Neural cell (in vitro differentiated cells): ENCODE data around the gene SIKE1. TPM values are rescaled to one million over a fixed set of nuclear protein-coding genes. Genes with fewer than 3 reads are reported as not detected.
A peak's percentile ranks its signal among the peaks of the same experiment; 100 is the strongest.

Source experiments
- H2AFZ ChIP-seq: fragments of 200-600, 300-800 bp; sonication (generic), shearing (Covaris generic); 2 replicates; pipeline ENCODE4 v1.6.0; 2014; ENCODE audit warnings: low read depth, mild to moderate bottlenecking, antibody characterized with exemption, low read length, moderate library complexity
- H3F3A ChIP-seq: fragments of 200-600 bp; shearing (Covaris generic); 2 replicates; pipeline ENCODE4 v1.6.1; 2016; ENCODE audit warnings: mild to moderate bottlenecking, moderate library complexity, mixed read lengths, antibody characterized with exemption, low read length; ENCODE audit not compliant: insufficient read depth, poor library complexity, severe bottlenecking
- H3K27ac ChIP-seq: fragments of 200-600, 300-800 bp; sonication (generic), shearing (Covaris generic); 2 replicates; pipeline ENCODE4 v1.5.1; 2014; ENCODE audit warnings: mild to moderate bottlenecking, low read length, moderate library complexity
- H3K27me3 ChIP-seq: fragments of 300-800, 200-600 bp; sonication (generic), shearing (Covaris generic); 2 replicates; pipeline ENCODE4 v1.6.0; 2014; ENCODE audit warnings: mild to moderate bottlenecking, low read depth, low read length, moderate library complexity; ENCODE audit not compliant: insufficient read depth
- H3K36me3 ChIP-seq: fragments of 300-800, 200-600 bp; sonication (generic), shearing (Covaris generic); 2 replicates; pipeline ENCODE4 v1.5.1; 2014; ENCODE audit warnings: mild to moderate bottlenecking, antibody characterized with exemption, low read length, moderate library complexity; ENCODE audit not compliant: insufficient read depth
- H3K4me2 ChIP-seq: fragments of 300-800, 200-600 bp; sonication (generic), shearing (Covaris generic); 2 replicates; pipeline ENCODE4 v1.6.0; 2014; ENCODE audit warnings: mild to moderate bottlenecking, low read length
- H3K4me3 ChIP-seq: fragments of 300-800, 200-600 bp; sonication (generic), shearing (Covaris generic); 2 replicates; pipeline ENCODE4 v1.5.1; 2014; ENCODE audit warnings: mild to moderate bottlenecking, low read length, moderate library complexity
- H3K79me2 ChIP-seq: fragments of 200-600 bp; shearing (Covaris generic); replicated peaks from 2 replicates; pipeline ENCODE4 v1.6.0; 2014; ENCODE audit warnings: mild to moderate bottlenecking, low read length, moderate library complexity; ENCODE audit not compliant: insufficient read depth
- H3K9ac ChIP-seq: fragments of 300-800, 200-600 bp; sonication (generic), shearing (Covaris generic); 2 replicates; pipeline ENCODE4 v1.6.1; 2016; ENCODE audit warnings: mild to moderate bottlenecking, low read length, mixed read lengths
- H3K9me2 ChIP-seq: fragments of 200-600 bp; shearing (Covaris generic); 2 replicates; pipeline ENCODE4 v1.6.1; 2016; ENCODE audit warnings: mild to moderate bottlenecking, low read length, mixed read lengths; ENCODE audit not compliant: insufficient read depth
- H3K9me3 ChIP-seq: fragments of 200-600, 300-800 bp; sonication (generic), shearing (Covaris generic); 2 replicates; pipeline ENCODE4 v1.6.1; 2016; ENCODE audit warnings: mild to moderate bottlenecking, mixed run types, low read length, moderate library complexity, mixed read lengths
- H4K20me1 ChIP-seq: fragments of 200-600 bp; shearing (Covaris generic); 2 replicates; pipeline ENCODE4 v1.6.1; 2016; ENCODE audit warnings: mild to moderate bottlenecking, mixed run types; ENCODE audit not compliant: insufficient read depth
- EP300 ChIP-seq: fragments of 450-650 bp; conservative IDR thresholded peaks from 2 replicates; pipeline ENCODE4 v1.6.1; 2014; ENCODE audit warnings: antibody characterized with exemption, mild to moderate bottlenecking, moderate library complexity; ENCODE audit not compliant: poor library complexity, severe bottlenecking
- EZH2 ChIP-seq: fragments of 200-600, 300-800 bp; shearing (Covaris generic), sonication (generic); IDR thresholded peaks from 2 replicates; pipeline ENCODE4 v1.6.1; 2014; ENCODE audit warnings: antibody characterized with exemption, low read length, borderline replicate concordance, mild to moderate bottlenecking; ENCODE audit not compliant: insufficient read depth, poor library complexity, severe bottlenecking
- MXI1 ChIP-seq: fragments of 450-650 bp; conservative IDR thresholded peaks from 2 replicates; pipeline ENCODE4 v1.6.1; 2014; ENCODE audit warnings: antibody characterized with exemption, mild to moderate bottlenecking; ENCODE audit not compliant: poor library complexity, severe bottlenecking
- POLR2AphosphoS5 ChIP-seq: IDR thresholded peaks from 2 replicates; pipeline ENCODE4 v1.6.1; 2012
- RAD21 ChIP-seq: fragments of 450-650 bp; conservative IDR thresholded peaks from 2 replicates; pipeline ENCODE4 v1.6.1; 2014; ENCODE audit warnings: antibody characterized with exemption, mild to moderate bottlenecking, moderate library complexity
- SMC3 ChIP-seq: fragments of 450-650 bp; conservative IDR thresholded peaks from 2 replicates; pipeline ENCODE4 v1.6.1; 2014; ENCODE audit warnings: antibody characterized with exemption, mild to moderate bottlenecking, moderate library complexity; ENCODE audit not compliant: poor library complexity
- TAF1 ChIP-seq: IDR thresholded peaks from 2 replicates; pipeline ENCODE4 v1.6.1; 2012; ENCODE audit warnings: low read depth
- polyA plus RNA-seq: library from polyadenylated mRNA; depleted of rRNA; stranded (reverse); fragments of >200 nt; gene quantifications from 2 replicates; pipeline ENCODE4 v1.2.3, GENCODE V29; 2014
- TF ChIP-seq, protein P1 (sequence below): IDR thresholded peaks from 2 replicates; pipeline ENCODE4 v1.6.1; 2012; ENCODE audit warnings: borderline replicate concordance
- TF ChIP-seq, protein P2 (sequence below): fragments of 450-650 bp; IDR thresholded peaks from 2 replicates; pipeline ENCODE4 v1.5.1; 2014; ENCODE audit warnings: antibody characterized with exemption, mild to moderate bottlenecking, moderate library complexity; ENCODE audit not compliant: poor library complexity, severe bottlenecking

SIKE1 gene
- polyA plus RNA-seq, 1 donor from 2014 or later: 49.1 TPM

DNA sequence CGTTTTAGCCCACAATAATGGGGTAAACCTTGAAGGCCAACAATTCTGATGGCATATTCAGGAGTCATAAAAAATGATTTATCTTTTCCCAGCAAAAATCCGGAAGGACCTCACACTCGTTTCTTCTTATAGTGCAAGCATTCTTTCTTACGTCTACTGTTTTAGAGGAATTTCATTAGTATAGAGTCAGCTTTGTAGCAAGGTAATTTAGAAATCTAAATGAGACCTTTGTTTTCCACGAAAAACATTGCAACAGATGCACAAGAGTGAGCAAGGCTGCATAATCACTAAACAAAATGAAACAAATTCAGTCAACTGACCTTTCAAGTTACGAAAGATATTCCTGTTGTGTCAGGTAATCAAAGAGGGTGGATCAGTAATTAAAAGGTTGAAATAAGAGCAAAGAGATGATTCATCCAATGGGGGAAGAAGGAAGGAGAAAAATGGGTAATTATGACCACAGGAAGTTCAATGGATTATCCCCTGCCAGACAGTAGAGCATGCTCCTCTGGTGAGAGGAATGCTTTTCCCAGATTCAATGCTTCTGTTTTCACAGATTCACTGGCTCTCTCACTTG, 22.1 kb downstream of the SIKE1 start:
- Histone ChIP-seq H3K36me3 (no peaks in the 10 kb centered on the region), H3K9me2 (no peaks in the 10 kb centered on the region), H4K20me1 (peaks cover 5% of the 10 kb centered on the region), H3K27me3 (no peaks in the 10 kb centered on the region), H2AFZ (peak overlapping the region; percentile 91), H3K9ac (peak overlapping the region; percentile 100), H3K4me3 (peak overlapping the region; percentile 78), H3K9me3 (no peaks in the 10 kb centered on the region), H3K4me2 (peak overlapping the region; percentile 68), H3K79me2 (peaks cover 38% of the 10 kb centered on the region), H3K27ac (peak overlapping the region; percentile 100), H3F3A (peaks cover 4% of the 10 kb centered on the region)
- TF ChIP-seq, protein P1, sequence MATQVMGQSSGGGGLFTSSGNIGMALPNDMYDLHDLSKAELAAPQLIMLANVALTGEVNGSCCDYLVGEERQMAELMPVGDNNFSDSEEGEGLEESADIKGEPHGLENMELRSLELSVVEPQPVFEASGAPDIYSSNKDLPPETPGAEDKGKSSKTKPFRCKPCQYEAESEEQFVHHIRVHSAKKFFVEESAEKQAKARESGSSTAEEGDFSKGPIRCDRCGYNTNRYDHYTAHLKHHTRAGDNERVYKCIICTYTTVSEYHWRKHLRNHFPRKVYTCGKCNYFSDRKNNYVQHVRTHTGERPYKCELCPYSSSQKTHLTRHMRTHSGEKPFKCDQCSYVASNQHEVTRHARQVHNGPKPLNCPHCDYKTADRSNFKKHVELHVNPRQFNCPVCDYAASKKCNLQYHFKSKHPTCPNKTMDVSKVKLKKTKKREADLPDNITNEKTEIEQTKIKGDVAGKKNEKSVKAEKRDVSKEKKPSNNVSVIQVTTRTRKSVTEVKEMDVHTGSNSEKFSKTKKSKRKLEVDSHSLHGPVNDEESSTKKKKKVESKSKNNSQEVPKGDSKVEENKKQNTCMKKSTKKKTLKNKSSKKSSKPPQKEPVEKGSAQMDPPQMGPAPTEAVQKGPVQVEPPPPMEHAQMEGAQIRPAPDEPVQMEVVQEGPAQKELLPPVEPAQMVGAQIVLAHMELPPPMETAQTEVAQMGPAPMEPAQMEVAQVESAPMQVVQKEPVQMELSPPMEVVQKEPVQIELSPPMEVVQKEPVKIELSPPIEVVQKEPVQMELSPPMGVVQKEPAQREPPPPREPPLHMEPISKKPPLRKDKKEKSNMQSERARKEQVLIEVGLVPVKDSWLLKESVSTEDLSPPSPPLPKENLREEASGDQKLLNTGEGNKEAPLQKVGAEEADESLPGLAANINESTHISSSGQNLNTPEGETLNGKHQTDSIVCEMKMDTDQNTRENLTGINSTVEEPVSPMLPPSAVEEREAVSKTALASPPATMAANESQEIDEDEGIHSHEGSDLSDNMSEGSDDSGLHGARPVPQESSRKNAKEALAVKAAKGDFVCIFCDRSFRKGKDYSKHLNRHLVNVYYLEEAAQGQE: no peak
- TF ChIP-seq EZH2: no peak
- TF ChIP-seq, protein P2, sequence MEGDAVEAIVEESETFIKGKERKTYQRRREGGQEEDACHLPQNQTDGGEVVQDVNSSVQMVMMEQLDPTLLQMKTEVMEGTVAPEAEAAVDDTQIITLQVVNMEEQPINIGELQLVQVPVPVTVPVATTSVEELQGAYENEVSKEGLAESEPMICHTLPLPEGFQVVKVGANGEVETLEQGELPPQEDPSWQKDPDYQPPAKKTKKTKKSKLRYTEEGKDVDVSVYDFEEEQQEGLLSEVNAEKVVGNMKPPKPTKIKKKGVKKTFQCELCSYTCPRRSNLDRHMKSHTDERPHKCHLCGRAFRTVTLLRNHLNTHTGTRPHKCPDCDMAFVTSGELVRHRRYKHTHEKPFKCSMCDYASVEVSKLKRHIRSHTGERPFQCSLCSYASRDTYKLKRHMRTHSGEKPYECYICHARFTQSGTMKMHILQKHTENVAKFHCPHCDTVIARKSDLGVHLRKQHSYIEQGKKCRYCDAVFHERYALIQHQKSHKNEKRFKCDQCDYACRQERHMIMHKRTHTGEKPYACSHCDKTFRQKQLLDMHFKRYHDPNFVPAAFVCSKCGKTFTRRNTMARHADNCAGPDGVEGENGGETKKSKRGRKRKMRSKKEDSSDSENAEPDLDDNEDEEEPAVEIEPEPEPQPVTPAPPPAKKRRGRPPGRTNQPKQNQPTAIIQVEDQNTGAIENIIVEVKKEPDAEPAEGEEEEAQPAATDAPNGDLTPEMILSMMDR: peak; percentile 1

DNA sequence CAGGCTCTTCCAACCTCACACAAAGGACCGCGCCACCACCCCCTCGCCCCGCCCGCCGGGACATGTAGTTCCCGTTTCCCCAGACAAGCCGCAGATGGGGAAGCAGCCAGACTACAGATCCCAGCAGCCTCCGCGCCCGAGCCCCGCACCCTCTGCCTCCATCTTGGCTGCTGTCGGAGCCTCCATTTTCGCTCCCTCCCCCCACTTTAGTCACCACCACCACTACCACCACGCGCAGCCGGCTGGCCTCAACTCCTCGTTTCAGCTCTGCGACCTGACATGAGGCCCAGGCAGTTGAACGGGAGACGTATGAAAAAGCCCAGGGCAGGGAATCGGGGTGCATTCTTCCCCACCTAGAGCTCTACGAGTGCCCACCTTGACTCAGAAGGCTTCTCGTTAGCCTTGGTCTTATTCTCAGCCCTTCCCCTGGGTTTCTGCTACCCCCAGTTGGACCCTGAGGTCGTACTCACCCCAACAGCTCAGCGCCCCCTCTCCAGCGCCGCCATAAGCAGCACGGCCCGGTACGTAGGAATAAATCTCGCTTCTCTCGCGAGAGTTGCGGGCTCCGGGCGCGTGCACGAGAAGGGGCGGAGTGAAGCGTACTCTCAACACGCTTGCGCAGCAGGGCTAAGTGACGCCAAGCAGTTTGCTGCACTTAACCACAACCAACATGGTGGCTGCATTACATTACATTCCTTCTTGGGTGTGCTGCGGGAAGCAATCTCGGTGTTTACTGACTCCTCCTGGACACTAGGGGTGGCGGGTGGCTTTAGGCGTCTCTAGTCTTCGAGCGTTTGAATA, 22.8 kb downstream of the SIKE1 start, which contains the start of gene CSDE1:
TSS of gene CSDE1 (minus strand) at position 530 of the 801 bp plus-strand sequence. CDS start 18,094 bp downstream, outside the sequence.
- Histone ChIP-seq H3K27ac (peak within 1 kb of the TSS; percentile 100), H3K4me2 (peak within 1 kb of the TSS; percentile 96), H3K4me3 (peak within 1 kb of the TSS; percentile 78), H3K27me3 (no peaks in the 10 kb centered on the region), H3K9me3 (no peaks in the 10 kb centered on the region), H3K9ac (peak within 1 kb of the TSS; percentile 100), H3K36me3 (no peaks in the 10 kb centered on the region), H2AFZ (peak within 1 kb of the TSS; percentile 92), H4K20me1 (peaks cover 10% of the 10 kb centered on the region), H3F3A (peaks cover 4% of the 10 kb centered on the region), H3K9me2 (no peaks in the 10 kb centered on the region), H3K79me2 (peaks cover 45% of the 10 kb centered on the region)
- TF ChIP-seq, protein P2: peak; percentile 91
- TF ChIP-seq POLR2AphosphoS5 (peak; percentile 100), TAF1 (peak; percentile 95), EZH2 (no peak), EP300 (peak; percentile 79), MXI1 (no peak), RAD21 (peak; percentile 64), SMC3 (peak; percentile 47)
- TF ChIP-seq, protein P1: peak; percentile 80
